Fibroblast of the aortic adventitia (primary cell): Measurements from ENCODE around the gene SCAPER. TPM values are rescaled to one million over a fixed set of nuclear protein-coding genes. Genes with fewer than 3 reads are reported as not detected.

Experiments used
- DNase-seq: peaks from one replicate; pipeline ENCODE4 v3.0.0-alpha.2; 2010; ENCODE audit warnings: low read depth
- H3K4me3 ChIP-seq: 2 replicates; pipeline ENCODE4 v1.5.1; 2011; ENCODE audit warnings: low read depth, mild to moderate bottlenecking, control low read depth, low read length, moderate library complexity
- total RNA-seq: library from RNA; depleted of rRNA; stranded (reverse); fragments of >200 nt; gene quantifications from 2 replicates; pipeline ENCODE4 v1.2.3, GENCODE V29; 2012; ENCODE audit warnings: low replicate concordance
- TF ChIP-seq, protein P1 (sequence below): IDR thresholded peaks from 2 replicates; pipeline ENCODE4 v1.5.1; 2011; ENCODE audit warnings: mild to moderate bottlenecking, low read length, control low read depth, inconsistent platforms; ENCODE audit not compliant: insufficient read depth

Gene SCAPER
- total RNA-seq, 1 donor, result 16.3 TPM

DNA sequence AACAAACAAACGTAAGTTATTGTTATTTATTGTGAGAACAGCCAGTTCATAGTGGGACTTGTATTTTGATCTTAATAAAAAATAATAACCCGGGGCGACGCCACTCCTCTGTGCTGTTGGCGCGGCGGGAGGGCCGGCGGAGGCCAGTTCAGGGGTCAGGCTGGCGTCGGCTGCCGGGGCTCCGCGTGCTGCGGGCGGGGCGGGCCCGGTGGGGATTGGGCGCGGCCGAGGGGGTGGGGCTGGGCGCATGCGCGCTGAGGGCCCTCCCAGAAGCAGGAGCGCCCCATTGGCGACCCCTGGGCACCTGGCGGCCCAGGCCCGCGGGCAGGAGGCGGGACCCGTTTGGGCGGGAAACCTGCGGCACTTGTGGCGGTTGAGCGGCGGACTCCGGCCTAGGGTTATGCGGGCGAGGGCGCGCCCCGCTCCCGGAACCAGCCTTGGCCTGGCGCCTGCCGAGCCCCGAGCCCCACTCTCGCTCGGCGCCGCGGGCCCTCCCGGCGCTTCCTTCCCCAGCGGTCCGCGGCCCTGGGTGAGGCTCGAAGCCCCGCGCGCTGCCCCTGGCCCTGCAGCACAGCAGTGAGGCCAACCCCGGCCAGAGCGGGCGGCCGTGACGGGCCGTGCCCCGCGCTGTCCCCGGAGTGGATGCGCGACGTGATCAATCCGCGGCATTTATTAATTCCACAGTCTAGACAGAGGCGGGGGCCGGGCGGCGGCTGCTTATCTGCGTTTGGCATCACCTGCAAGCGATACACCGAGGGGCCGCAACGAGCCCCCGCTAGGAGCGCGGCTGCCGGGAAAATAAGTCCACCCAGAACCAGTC is 562.5 kb downstream of the SCAPER start:
- no peak overlapping the region for H3K4me3 ChIP-seq
- TF ChIP-seq, protein P1, sequence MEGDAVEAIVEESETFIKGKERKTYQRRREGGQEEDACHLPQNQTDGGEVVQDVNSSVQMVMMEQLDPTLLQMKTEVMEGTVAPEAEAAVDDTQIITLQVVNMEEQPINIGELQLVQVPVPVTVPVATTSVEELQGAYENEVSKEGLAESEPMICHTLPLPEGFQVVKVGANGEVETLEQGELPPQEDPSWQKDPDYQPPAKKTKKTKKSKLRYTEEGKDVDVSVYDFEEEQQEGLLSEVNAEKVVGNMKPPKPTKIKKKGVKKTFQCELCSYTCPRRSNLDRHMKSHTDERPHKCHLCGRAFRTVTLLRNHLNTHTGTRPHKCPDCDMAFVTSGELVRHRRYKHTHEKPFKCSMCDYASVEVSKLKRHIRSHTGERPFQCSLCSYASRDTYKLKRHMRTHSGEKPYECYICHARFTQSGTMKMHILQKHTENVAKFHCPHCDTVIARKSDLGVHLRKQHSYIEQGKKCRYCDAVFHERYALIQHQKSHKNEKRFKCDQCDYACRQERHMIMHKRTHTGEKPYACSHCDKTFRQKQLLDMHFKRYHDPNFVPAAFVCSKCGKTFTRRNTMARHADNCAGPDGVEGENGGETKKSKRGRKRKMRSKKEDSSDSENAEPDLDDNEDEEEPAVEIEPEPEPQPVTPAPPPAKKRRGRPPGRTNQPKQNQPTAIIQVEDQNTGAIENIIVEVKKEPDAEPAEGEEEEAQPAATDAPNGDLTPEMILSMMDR, result no peak
- DNase-seq, result no peak

DNA sequence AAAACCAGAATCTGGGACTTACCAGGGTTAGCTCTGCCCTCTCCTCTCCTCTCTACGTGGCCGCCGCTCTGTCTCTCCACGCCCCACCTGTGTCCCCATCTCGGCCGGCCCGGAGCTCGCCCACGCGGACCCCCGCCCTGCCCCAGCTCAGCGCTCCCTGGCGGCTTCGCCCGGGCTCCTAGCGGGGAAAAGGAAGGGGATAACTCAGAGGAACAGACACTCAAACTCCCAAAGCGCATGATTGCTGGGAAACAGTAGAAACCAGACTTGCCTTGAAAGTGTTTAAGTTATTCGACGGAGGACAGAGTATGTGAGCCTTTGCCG is 563.1 kb downstream of the SCAPER start:
- no peak overlapping the region for H3K4me3 ChIP-seq
- TF ChIP-seq, protein P1, result no peak
- no peak for DNase-seq

DNA sequence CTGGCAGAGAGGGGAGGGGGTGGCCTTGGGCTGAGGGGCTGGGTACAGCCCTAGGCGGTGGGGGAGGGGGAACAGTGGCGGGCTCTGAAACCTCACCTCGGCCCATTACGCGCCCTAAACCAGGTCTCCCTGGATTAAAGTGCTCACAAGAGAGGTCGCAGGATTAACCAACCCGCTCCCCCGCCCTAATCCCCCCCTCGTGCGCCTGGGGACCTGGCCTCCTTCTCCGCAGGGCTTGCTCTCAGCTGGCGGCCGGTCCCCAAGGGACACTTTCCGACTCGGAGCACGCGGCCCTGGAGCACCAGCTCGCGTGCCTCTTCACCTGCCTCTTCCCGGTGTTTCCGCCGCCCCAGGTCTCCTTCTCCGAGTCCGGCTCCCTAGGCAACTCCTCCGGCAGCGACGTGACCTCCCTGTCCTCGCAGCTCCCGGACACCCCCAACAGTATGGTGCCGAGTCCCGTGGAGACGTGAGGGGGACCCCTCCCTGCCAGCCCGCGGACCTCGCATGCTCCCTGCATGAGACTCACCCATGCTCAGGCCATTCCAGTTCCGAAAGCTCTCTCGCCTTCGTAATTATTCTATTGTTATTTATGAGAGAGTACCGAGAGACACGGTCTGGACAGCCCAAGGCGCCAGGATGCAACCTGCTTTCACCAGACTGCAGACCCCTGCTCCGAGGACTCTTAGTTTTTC is 563.6 kb downstream of the SCAPER start:
- DNase-seq, result no peak
- TF ChIP-seq, protein P1, result no peak
- H3K4me3 ChIP-seq, result no peak overlapping the region

DNA sequence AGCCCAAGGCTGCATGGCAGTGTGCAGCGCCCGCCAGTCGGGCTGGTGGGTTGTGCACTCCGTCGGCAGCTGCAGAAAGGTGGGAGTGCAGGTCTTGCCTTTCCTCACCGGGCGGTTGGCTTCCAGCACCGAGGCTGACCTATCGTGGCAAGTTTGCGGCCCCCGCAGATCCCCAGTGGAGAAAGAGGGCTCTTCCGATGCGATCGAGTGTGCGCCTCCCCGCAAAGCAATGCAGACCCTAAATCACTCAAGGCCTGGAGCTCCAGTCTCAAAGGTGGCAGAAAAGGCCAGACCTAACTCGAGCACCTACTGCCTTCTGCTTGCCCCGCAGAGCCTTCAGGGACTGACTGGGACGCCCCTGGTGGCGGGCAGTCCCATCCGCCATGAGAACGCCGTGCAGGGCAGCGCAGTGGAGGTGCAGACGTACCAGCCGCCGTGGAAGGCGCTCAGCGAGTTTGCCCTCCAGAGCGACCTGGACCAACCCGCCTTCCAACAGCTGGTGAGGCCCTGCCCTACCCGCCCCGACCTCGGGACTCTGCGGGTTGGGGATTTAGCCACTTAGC is 564.3 kb downstream of the SCAPER start:
- DNase-seq, result no peak
- TF ChIP-seq, protein P1, result no peak
- H3K4me3 ChIP-seq, result no peak overlapping the region

- TF ChIP-seq, protein P1, result no peak
- peak overlapping the region; percentile 40 for H3K4me3 ChIP-seq
- DNase-seq, result peak; percentile 41
Observed at GRCh38 chr15:76340198-76340802, 564.8 kb downstream of the SCAPER start.

- H3K4me3 ChIP-seq, result peak overlapping the region; percentile 40
- peak; percentile 44 for DNase-seq
- TF ChIP-seq, protein P1, result no peak
Observed at GRCh38 chr15:76339305-76340197, 565.6 kb downstream of the SCAPER start.
